WTC11 (cell line): ENCODE data around the gene SEMA4D. TPM values are rescaled to one million over a fixed set of nuclear protein-coding genes. Genes with fewer than 3 reads are reported as not detected.
A peak's percentile ranks its signal among the peaks of the same experiment; 100 is the strongest.

Source experiments
- ATAC-seq: fragments of 200-7000 bp; cut with Tn5 transposase; 2 replicates; pipeline ENCODE4 v1.10.0; 2021; ENCODE audit warnings: mild to moderate bottlenecking, moderate library complexity
- CTCF ChIA-PET: fragments of 300-600 bp; sonication (Branson Sonifier 250); formaldehyde crosslinking; loops from one replicate; lab custom pipeline; 2021; ENCODE audit warnings: antibody characterized with exemption; lab: Charles Lee
- POLR2A ChIA-PET: fragments of 350-600 bp; sonication (Branson Sonifier 250); formaldehyde crosslinking; loops from one replicate; lab custom pipeline; 2021; ENCODE audit warnings: antibody characterized with exemption; lab: Charles Lee
- DNase-seq: peaks from one replicate; pipeline ENCODE4 v3.0.0; 2021; ENCODE audit warnings: low spot score
- H3K27ac Mint-ChIP-seq: 2 replicates; pipeline ENCODE4 v1.8.0; 2021; ENCODE audit warnings: mixed read lengths
- H3K27me3 Mint-ChIP-seq: 2 replicates; pipeline ENCODE4 v1.8.0; 2021; ENCODE audit warnings: low read depth, mild to moderate bottlenecking, moderate library complexity, mixed read lengths
- H3K36me3 Mint-ChIP-seq: 2 replicates; pipeline ENCODE4 v1.8.0; 2021; ENCODE audit warnings: mixed read lengths
- H3K4me1 Mint-ChIP-seq: 2 replicates; pipeline ENCODE4 v1.8.0; 2022; ENCODE audit warnings: mixed read lengths
- H3K4me3 Mint-ChIP-seq: 2 replicates; pipeline ENCODE4 v1.8.0; 2021; ENCODE audit warnings: mild to moderate bottlenecking, moderate library complexity, mixed read lengths
- H3K9me3 Mint-ChIP-seq: 2 replicates; pipeline ENCODE4 v1.8.0; 2021; ENCODE audit warnings: mixed read lengths
- AFF4 ChIP-seq: sonication (generic); formaldehyde crosslinking; IDR thresholded peaks from 2 replicates; pipeline ENCODE4 v1.8.1; 2023; ENCODE audit warnings: mild to moderate bottlenecking, missing genetic modification reagents, borderline replicate concordance
- ATF3 ChIP-seq: sonication (generic); formaldehyde crosslinking; conservative IDR thresholded peaks from 2 replicates; pipeline ENCODE4 v1.8.1; 2022; ENCODE audit warnings: mild to moderate bottlenecking, missing genetic modification reagents
- CREM ChIP-seq: sonication (generic); formaldehyde crosslinking; IDR thresholded peaks from 2 replicates; pipeline ENCODE4 v1.8.1; 2022; ENCODE audit warnings: mild to moderate bottlenecking, missing genetic modification reagents, moderate library complexity
- E2F4 ChIP-seq: sonication (generic); formaldehyde crosslinking; IDR thresholded peaks from 2 replicates; pipeline ENCODE4 v1.8.1; 2022; ENCODE audit warnings: low read depth, mild to moderate bottlenecking, moderate library complexity, missing genetic modification reagents, borderline replicate concordance
- ELF4 ChIP-seq: sonication (generic); formaldehyde crosslinking; IDR thresholded peaks from 2 replicates; pipeline ENCODE4 v1.8.1; 2022; ENCODE audit warnings: low read depth, mild to moderate bottlenecking, moderate library complexity, missing genetic modification reagents
- GABPB1 ChIP-seq: sonication (generic); formaldehyde crosslinking; IDR thresholded peaks from 2 replicates; pipeline ENCODE4 v1.8.1; 2023; ENCODE audit warnings: mild to moderate bottlenecking, missing genetic modification reagents
- HMGXB4 ChIP-seq: sonication (generic); formaldehyde crosslinking; IDR thresholded peaks from 2 replicates; pipeline ENCODE4 v1.8.1; 2023; ENCODE audit warnings: mild to moderate bottlenecking, moderate library complexity, missing genetic modification reagents
- IRF2 ChIP-seq: sonication (generic); formaldehyde crosslinking; IDR thresholded peaks from 2 replicates; pipeline ENCODE4 v1.8.0; 2022; ENCODE audit warnings: low read depth, missing genetic modification reagents, borderline replicate concordance
- MXD4 ChIP-seq: fragments of 250-450 bp; sonication (Bioruptor Pico); IDR thresholded peaks from 2 replicates; pipeline ENCODE4 v1.8.0; 2021; ENCODE audit warnings: mild to moderate bottlenecking, moderate library complexity, borderline replicate concordance
- NFYB ChIP-seq: sonication (generic); formaldehyde crosslinking; conservative IDR thresholded peaks from 2 replicates; pipeline ENCODE4 v1.8.0; 2022; ENCODE audit warnings: low read depth, missing genetic modification reagents
- PRRX2 ChIP-seq: fragments of 250-450 bp; sonication (Bioruptor Pico); IDR thresholded peaks from 2 replicates; pipeline ENCODE4 v1.8.0; 2021; ENCODE audit warnings: mild to moderate bottlenecking
- RELA ChIP-seq: sonication (generic); formaldehyde crosslinking; IDR thresholded peaks from 2 replicates; pipeline ENCODE4 v1.8.1; 2022; ENCODE audit warnings: missing genetic modification reagents, mild to moderate bottlenecking, borderline replicate concordance
- TCF7 ChIP-seq: sonication (generic); formaldehyde crosslinking; IDR thresholded peaks from 2 replicates; pipeline ENCODE4 v1.8.0; 2022; ENCODE audit warnings: mild to moderate bottlenecking, low read depth, missing genetic modification reagents, moderate library complexity
- ZBTB43 ChIP-seq: sonication (generic); formaldehyde crosslinking; IDR thresholded peaks from 2 replicates; pipeline ENCODE4 v1.8.1; 2023; ENCODE audit warnings: mild to moderate bottlenecking, missing genetic modification reagents
- ZNF121 ChIP-seq: sonication (generic); formaldehyde crosslinking; IDR thresholded peaks from 2 replicates; pipeline ENCODE4 v1.8.0; 2023; ENCODE audit warnings: missing genetic modification reagents
- ZNF138 ChIP-seq: sonication (generic); formaldehyde crosslinking; conservative IDR thresholded peaks from 2 replicates; pipeline ENCODE4 v1.8.1; 2022; ENCODE audit warnings: mild to moderate bottlenecking, moderate library complexity, missing genetic modification reagents
- ZNF425 ChIP-seq: fragments of 250-450 bp; sonication (Bioruptor Pico); conservative IDR thresholded peaks from 2 replicates; pipeline ENCODE4 v1.9.0; 2021; ENCODE audit warnings: mild to moderate bottlenecking
- ZNF671 ChIP-seq: fragments of 250-450 bp; sonication (Bioruptor Pico); IDR thresholded peaks from 2 replicates; pipeline ENCODE4 v1.8.0; 2021; ENCODE audit warnings: mild to moderate bottlenecking
- total RNA-seq: library from RNA; stranded (reverse); gene quantifications from 3 replicates; pipeline ENCODE4 v1.2.3, GENCODE V29; 2021

The SEMA4D gene
- total RNA-seq, 1 experiment from 2014 or later = 67.8 TPM

GRCh38 chr9:89470224-89470839 is 27.6 kb downstream of the SEMA4D start:
- H3K27me3 Mint-ChIP-seq = no peaks in the 10 kb centered on the region
- peak overlapping the region; percentile 81 for H3K27ac Mint-ChIP-seq
- no peak for DNase-seq
- TF ChIP-seq ZNF425 (CRISPR knock-in tag) (no peak), ZNF121 (CRISPR knock-in tag) (no peak), GABPB1 (CRISPR knock-in tag) (no peak), MXD4 (no peak), RELA (CRISPR knock-in tag) (no peak), HMGXB4 (no peak), AFF4 (CRISPR knock-in tag) (no peak), NFYB (CRISPR knock-in tag) (no peak), TCF7 (CRISPR knock-in tag) (no peak), IRF2 (CRISPR knock-in tag) (no peak), ZBTB43 (CRISPR knock-in tag) (no peak), ZNF671 (CRISPR knock-in tag) (no peak), E2F4 (no peak), CREM (CRISPR knock-in tag) (no peak), ZNF138 (CRISPR knock-in tag) (no peak), PRRX2 (CRISPR knock-in tag) (no peak), ATF3 (CRISPR knock-in tag) (no peak), ELF4 (CRISPR knock-in tag) (no peak)
- no peaks in the 10 kb centered on the region for H3K9me3 Mint-ChIP-seq
- ChIA-PET POLR2A (interaction anchor here (0.9 to 1.0 kb wide), 2 partner anchors 14 to 25 kb away, joined by 3 read pairs; no protein-coding TSS in a partner anchor), CTCF (interaction anchor here (1.0 to 1.9 kb wide), 2 partner anchors 41 to 78 kb away, joined by 3 to 8 read pairs; no protein-coding TSS in a partner anchor)
- peak; percentile 40; the same call in 1 of the 2 replicates for ATAC-seq
- H3K4me1 Mint-ChIP-seq = peaks cover 60% of the 10 kb centered on the region
- H3K4me3 Mint-ChIP-seq = no peak overlapping the region
- H3K36me3 Mint-ChIP-seq = peaks cover 3% of the 10 kb centered on the region; the same call in 1 of the 2 replicates
